Bronchial epithelial cell (primary cell): Measurements from ENCODE around the gene TMEM151B. TPM values are rescaled to one million over a fixed set of nuclear protein-coding genes. Genes with fewer than 3 reads are reported as not detected.

ENCODE experiments used
- DNase-seq: peaks from one replicate; pipeline ENCODE4 v3.0.0-alpha.2; 2010; ENCODE audit warnings: low read depth
- FAIRE-seq: peaks from 2 replicates; lab custom pipeline; 2011; peaks lifted over from hg19 to GRCh38; lab: Jason Lieb, UNC
- H3K27me3 ChIP-seq: 2 replicates; pipeline ENCODE4 v1.5.1; 2011; ENCODE audit warnings: low read length; ENCODE audit not compliant: control insufficient read depth, insufficient read depth
- H3K36me3 ChIP-seq: 2 replicates; pipeline ENCODE4 v1.5.1; 2011; ENCODE audit warnings: low read length; ENCODE audit not compliant: control insufficient read depth, insufficient read depth
- H3K4me3 ChIP-seq: 2 replicates; pipeline ENCODE4 v1.5.1; 2011; ENCODE audit warnings: mild to moderate bottlenecking, low read depth, low read length, control low read depth
- CTCF ChIP-seq: IDR thresholded peaks from 2 replicates; pipeline ENCODE4 v1.5.1; 2011; ENCODE audit warnings: mild to moderate bottlenecking, moderate library complexity, low read length, control low read depth, inconsistent platforms; ENCODE audit not compliant: insufficient read depth, severe bottlenecking
- total RNA-seq: library from RNA; depleted of rRNA; stranded (reverse); fragments of >200 nt; gene quantifications from 2 replicates; pipeline ENCODE4 v1.2.1, GENCODE V29; 2014

The TMEM151B gene
- total RNA-seq, 1 donor from 2014 or later: not detected

GRCh38 chr6:44265007-44265721 is 5.1 kb upstream of the TMEM151B start, which contains the start of gene NFKBIE:
Gene NFKBIE, minus strand, starts transcription at chr6:44265551. Its CDS starts 205 bp downstream, at chr6:44265346.
- FAIRE-seq: no peak
- no peak for DNase-seq
- peak within 1 kb of the TSS; percentile 67 for H3K4me3 ChIP-seq
- peaks cover 7% of the 10 kb centered on the region for H3K36me3 ChIP-seq
- H3K27me3 ChIP-seq: peaks cover 4% of the 10 kb centered on the region
- peak; percentile 37 for TF ChIP-seq CTCF

- H3K27me3 ChIP-seq: peaks cover 4% of the 10 kb centered on the region
- peak; percentile 91 for DNase-seq
- peak overlapping the region; percentile 67 for H3K4me3 ChIP-seq
- peaks cover 5% of the 10 kb centered on the region for H3K36me3 ChIP-seq
- FAIRE-seq: no peak
- TF ChIP-seq CTCF: no peak
Observed at GRCh38 chr6:44265722-44266233, 4.5 kb upstream of the TMEM151B start.

- Histone ChIP-seq H3K27me3 (peaks cover 7% of the 10 kb centered on the region), H3K36me3 (peaks cover 4% of the 10 kb centered on the region)
- FAIRE-seq: no peak
Observed at GRCh38 chr6:44266347-44266746, 3.9 kb upstream of the TMEM151B start.

GRCh38 chr6:44267252-44267651 is 3.0 kb upstream of the TMEM151B start:
- TF ChIP-seq CTCF: no peak
- Histone ChIP-seq H3K27me3 (peaks cover 16% of the 10 kb centered on the region), H3K4me3 (no peak overlapping the region), H3K36me3 (no peaks in the 10 kb centered on the region)
- DNase-seq (no peak), FAIRE-seq (no peak)

More at GRCh38 chr6:44266347-44266746, 3.9 kb upstream of the TMEM151B start:
- TF ChIP-seq CTCF: no peak
- no peak for DNase-seq
- H3K4me3 ChIP-seq: no peak overlapping the region

GRCh38 chr6:44268095-44268628 is 2.1 kb upstream of the TMEM151B start:
- Histone ChIP-seq H3K36me3 (no peaks in the 10 kb centered on the region), H3K27me3 (peaks cover 18% of the 10 kb centered on the region), H3K4me3 (no peak overlapping the region)
- FAIRE-seq (no peak), DNase-seq (peak; percentile 55)
- TF ChIP-seq CTCF: peak; percentile 95
